Skin of body (tissue), 2 donors: ENCODE measurements around the gene PREP. TPM values are rescaled to one million over a fixed set of nuclear protein-coding genes. Genes with fewer than 3 reads are reported as not detected.
"Not testable (repeated sequence)": the region's sequence is repeated elsewhere in the genome, so short reads cannot be mapped to it uniquely, and the experiment has no call there.

Experiments
- DNase-seq: peaks from one replicate; lab custom pipeline; 2025; lab: John Stamatoyannopoulos, UW
- total RNA-seq: library from RNA; depleted of rRNA; stranded (reverse); fragments of >200 nt; gene quantifications from one replicate; pipeline ENCODE4 v1.2.3, GENCODE V29; 2014

Gene PREP
- total RNA-seq, 1 donor from 2014 or later = 35.0 TPM

DNA sequence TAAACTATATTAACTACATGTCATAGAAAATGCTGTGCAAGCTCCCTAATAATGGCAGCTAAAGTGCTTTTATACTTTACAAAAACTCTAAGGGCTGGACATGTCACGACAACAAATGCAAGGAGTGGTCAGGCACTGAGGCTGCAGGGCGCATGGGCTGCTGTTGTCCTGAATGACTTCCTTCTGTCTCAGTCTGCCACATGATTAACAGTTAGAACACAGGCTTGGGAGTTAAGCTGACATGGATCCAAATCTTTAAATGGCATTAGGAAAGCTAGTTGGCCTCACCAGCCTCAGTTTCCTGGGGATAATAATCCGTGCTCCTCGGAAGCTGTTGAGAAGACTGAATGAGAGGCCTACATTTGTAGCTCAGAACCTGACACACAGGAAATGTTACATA is 57.4 kb downstream of the PREP start:
- DNase-seq = no peak

GRCh38 chr6:105344881-105345370 is 58.0 kb downstream of the PREP start:
- no peak for DNase-seq

DNA sequence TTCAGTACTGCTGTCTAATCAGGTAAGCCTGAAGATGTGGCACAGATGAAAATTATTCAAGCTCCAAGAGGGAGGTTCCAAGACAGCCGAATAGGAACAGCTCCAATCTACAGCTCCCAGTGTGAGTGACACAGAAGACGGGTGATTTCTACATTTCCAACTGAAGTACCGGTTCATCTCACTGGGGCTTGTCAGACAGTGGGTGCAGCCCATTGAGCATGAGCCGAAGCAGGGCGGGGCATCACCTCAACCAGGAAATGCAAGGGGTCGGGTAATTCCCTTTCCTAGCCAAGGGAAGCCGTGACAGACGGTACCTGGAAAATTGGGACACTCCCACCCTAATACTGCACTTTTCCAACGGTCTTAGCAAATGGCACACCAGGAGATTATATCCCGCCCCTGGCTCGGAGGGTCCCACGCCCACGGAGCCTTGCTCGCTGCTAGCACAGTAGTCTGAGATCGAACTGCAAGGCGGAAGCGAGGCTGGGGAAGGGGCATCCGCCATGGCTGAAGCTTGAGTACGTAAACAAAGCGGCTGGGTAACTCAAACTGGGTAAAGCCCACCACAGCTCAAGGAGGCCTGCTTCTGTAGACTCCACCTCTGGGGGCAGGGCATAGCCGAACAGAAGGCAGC is 64.4 kb downstream of the PREP start:
- DNase-seq = not testable (repeated sequence)

GRCh38 chr6:105336986-105337385 is 65.9 kb downstream of the PREP start:
- no peak for DNase-seq

DNA sequence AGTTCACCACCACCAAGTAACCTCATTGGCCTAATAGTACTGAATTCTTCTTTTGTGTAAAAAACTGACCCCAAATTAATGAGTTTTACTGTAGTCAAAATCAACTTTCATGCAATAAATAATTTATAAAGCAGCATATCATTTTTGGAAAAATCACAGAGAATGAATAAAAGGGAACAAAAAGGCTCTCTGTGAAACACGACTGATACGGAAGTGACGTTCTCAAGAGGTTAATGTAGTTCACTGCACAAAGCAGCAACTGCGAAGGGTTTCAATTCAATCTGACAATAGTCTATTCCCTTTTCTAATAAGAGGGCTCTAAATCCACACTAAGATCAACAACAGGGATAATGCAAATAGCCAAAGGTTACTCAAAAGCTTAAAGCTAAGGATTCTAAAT is 70.3 kb downstream of the PREP start:
- no peak for DNase-seq

- no peak for DNase-seq
These were observed 71.0 kb downstream of the PREP start for GRCh38 chr6:105331927-105332326.

DNA sequence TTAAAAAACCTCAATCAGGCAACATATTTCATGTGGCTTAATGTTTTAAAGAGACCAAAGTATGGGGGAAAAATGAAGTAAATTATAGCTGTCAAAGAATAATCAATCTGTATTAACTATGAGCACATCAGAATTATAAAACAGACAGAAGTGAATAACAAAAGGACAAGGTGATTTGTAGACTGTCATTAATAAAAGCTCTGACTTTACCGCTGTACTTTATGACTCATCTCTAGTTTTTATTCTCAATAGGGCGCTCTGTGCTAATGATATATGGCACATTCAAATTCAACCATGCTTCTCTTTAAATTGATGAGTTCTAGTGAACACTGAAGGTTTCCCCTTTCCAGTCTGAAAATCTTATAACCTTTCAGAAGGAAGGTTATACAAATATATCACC is 72.0 kb downstream of the PREP start:
- no peak for DNase-seq

GRCh38 chr6:105330364-105330763 is 72.5 kb downstream of the PREP start:
- no peak for DNase-seq

GRCh38 chr6:105326833-105327770 is 75.8 kb downstream of the PREP start:
- DNase-seq = no peak

GRCh38 chr6:105326216-105326615 is 76.7 kb downstream of the PREP start:
- DNase-seq = no peak

DNA sequence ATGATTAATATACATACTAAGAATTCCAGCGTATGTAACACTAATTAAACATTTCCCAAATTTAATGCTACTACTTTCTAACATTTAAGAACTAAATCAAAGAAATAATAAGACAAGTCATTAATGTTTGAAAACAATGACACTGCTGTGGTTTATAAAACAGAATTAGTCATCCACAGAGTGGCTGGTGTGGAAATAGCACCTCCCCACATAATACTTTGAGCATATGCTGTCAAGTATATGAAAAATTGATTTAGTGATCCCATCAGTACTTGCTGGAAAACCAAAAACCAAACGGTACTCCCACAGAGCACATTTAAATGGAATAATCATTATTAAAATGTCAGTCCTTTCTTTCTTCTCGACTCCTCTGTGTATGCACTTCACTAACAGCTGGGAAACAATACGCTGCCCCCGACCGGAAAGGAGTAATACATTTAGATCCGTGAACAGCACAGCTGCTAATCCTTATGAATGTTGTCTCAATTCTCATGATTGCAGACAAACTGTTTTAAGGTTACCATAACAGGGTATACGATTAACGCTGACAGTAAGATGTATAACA is 78.4 kb downstream of the PREP start:
- DNase-seq = no peak

- no peak for DNase-seq
These were observed 80.2 kb downstream of the PREP start for GRCh38 chr6:105322499-105323225.

GRCh38 chr6:105321728-105322127 is 81.2 kb downstream of the PREP start:
- no peak for DNase-seq

DNA sequence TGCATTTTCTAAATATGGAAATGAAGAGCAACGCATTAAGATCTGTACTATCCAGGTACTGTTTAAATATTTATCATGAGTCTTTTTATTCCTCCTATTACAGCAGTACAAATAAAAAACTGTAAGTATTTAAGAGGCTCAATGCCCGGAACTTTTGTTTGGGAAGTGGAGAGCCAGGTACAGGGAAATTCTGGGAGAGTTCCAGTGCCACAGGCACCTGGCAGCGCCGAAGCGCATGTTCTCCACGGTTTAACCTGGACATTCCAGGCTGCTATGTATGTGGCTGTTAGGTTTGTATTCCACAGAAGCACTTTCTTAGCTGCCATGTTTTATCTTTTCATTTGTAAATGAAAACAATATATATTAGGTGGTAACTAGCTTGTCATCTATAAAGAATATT is 81.7 kb downstream of the PREP start:
- no peak for DNase-seq

GRCh38 chr6:105320765-105321164 is 82.1 kb downstream of the PREP start:
- DNase-seq = no peak

GRCh38 chr6:105320271-105320670 is 82.6 kb downstream of the PREP start:
- DNase-seq = no peak

DNA sequence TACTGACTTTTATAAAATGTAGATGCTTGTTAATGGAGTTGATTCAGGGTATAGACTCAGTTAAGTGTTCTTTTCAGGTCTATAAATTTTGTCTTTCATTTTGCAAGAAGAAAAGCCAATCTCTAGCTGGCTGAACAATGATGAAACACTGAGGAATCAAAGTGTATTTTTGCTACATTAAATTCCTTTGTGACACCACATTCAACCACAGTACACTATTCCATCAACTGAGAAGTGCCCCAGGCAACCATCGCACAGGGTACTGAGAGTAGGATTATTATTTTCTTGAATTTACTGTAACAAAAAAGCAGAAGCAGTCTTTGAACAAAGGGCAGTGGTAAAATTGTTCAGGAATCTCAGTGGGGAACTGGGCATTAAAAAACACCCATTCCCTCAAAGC is 83.6 kb downstream of the PREP start:
- no peak for DNase-seq

DNA sequence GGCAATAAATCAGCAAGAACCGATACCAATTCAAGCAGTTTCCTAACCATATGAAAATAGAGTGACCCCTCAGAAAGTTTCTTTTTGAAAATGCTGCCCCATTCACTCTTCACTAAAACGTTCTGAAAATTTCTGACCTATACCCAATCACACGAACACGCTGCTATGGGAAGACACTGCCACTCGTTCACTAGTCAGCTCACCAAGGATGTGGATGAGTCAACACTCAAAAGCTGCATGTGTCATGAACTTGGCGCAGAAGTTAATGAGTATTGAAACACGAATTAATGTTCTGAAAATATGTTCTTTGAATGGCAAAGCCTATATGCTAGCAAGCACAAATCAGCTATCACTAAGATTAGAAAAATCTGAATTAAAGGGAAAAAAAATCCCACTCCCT is 84.2 kb downstream of the PREP start:
- DNase-seq = no peak

- no peak for DNase-seq
These were observed 85.0 kb downstream of the PREP start for GRCh38 chr6:105317607-105318533.

- DNase-seq = no peak
These were observed 89.7 kb downstream of the PREP start for GRCh38 chr6:105313211-105313610.

DNA sequence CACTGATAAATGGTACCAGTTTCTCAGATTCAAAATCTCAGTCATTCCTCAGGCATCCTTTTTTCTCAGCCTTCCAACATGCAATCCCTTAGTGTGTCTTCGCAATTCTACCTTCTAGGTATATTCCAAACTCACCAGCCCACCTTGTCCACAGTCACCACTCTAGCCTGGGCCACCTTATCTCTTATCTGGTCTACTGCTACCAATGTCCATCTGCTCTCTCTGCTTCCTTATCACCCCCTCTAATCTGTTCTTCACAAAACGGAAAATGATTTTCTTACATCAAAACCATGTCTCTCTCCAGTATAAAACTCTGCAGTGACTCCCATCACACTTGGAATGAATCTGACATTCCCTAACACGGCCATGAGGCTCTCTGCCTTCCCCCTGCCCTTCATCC is 91.9 kb downstream of the PREP start:
- no peak for DNase-seq
